HepG2 (cell line): ENCODE results near the gene APRT. TPM values are rescaled to one million over a fixed set of nuclear protein-coding genes. Genes with fewer than 3 reads are reported as not detected.

Source experiments
- ATM ChIP-seq: fragments of 450-650 bp; IDR thresholded peaks from 2 replicates; pipeline ENCODE4 v1.7.1; 2017; ENCODE audit warnings: mild to moderate bottlenecking, borderline replicate concordance
- BRD4 ChIP-seq: sonication (generic); formaldehyde crosslinking; IDR thresholded peaks from 2 replicates; pipeline ENCODE4 v1.4.0; 2020; ENCODE audit warnings: missing genetic modification reagents
- CREB1 ChIP-seq, 2 experiments: fragments of 450-650 bp in 1 of 2; IDR thresholded peaks; 2 replicates each; pipeline ENCODE4 v1.6.1; 2016 to 2017; ENCODE audit warnings: control low read depth in 1 of 2, mild to moderate bottlenecking in 1 of 2, missing compliant biosample characterization in 1 of 2, missing genetic modification characterization in 1 of 2
- ELF3 ChIP-seq: IDR thresholded peaks from 2 replicates; pipeline ENCODE4 v1.6.1; 2016; ENCODE audit warnings: missing genetic modification reagents, missing compliant biosample characterization
- FOXO1 ChIP-seq: sonication (generic); formaldehyde crosslinking; IDR thresholded peaks from 2 replicates; pipeline ENCODE4 v1.4.0; 2020; ENCODE audit warnings: missing genetic modification reagents
- GLMP ChIP-seq: sonication (generic); formaldehyde crosslinking; IDR thresholded peaks from 2 replicates; pipeline ENCODE4 v1.9.0; 2021; ENCODE audit warnings: missing genetic modification reagents, mild to moderate bottlenecking, borderline replicate concordance
- ISX ChIP-seq: sonication (generic); formaldehyde crosslinking; conservative IDR thresholded peaks from 2 replicates; pipeline ENCODE4 v1.5.0; 2020; ENCODE audit warnings: missing genetic modification reagents
- JUNB ChIP-seq: sonication (generic); formaldehyde crosslinking; IDR thresholded peaks from 2 replicates; pipeline ENCODE4 v1.8.0; 2022; ENCODE audit warnings: missing genetic modification reagents, mild to moderate bottlenecking, borderline replicate concordance
- REL ChIP-seq: sonication (generic); formaldehyde crosslinking; conservative IDR thresholded peaks from 2 replicates; pipeline ENCODE4 v1.8.0; 2022; ENCODE audit warnings: mild to moderate bottlenecking, missing genetic modification reagents, moderate library complexity
- SIX4 ChIP-seq: sonication (generic); formaldehyde crosslinking; IDR thresholded peaks from 2 replicates; pipeline ENCODE4 v1.4.0; 2020; ENCODE audit warnings: missing genetic modification reagents
- SMAD1 ChIP-seq: sonication (generic); formaldehyde crosslinking; IDR thresholded peaks from 2 replicates; pipeline ENCODE4 v1.4.0; 2020; ENCODE audit warnings: missing genetic modification reagents, low read depth, mild to moderate bottlenecking, borderline replicate concordance
- TEAD2 ChIP-seq: sonication (generic); formaldehyde crosslinking; IDR thresholded peaks from 2 replicates; pipeline ENCODE4 v1.9.0; 2021; ENCODE audit warnings: missing genetic modification reagents
- ZHX2 ChIP-seq, 2 experiments: sonication (generic) in 1 of 2; formaldehyde crosslinking in 1 of 2; IDR thresholded peaks; 2 replicates each; pipeline versions ENCODE4 v1.6.1 to v1.9.0; 2014 to 2022; ENCODE audit warnings: antibody characterized with exemption in 1 of 2, borderline replicate concordance in 1 of 2, inconsistent platforms in 1 of 2, low read depth in 1 of 2, missing genetic modification reagents in 1 of 2
- ZKSCAN1 ChIP-seq: fragments of 150-350 bp; IDR thresholded peaks from 2 replicates; pipeline ENCODE4 v1.6.1; 2014; ENCODE audit warnings: low read length
- ZNF225 ChIP-seq: sonication (generic); formaldehyde crosslinking; IDR thresholded peaks from 2 replicates; pipeline ENCODE4 v1.4.0; 2020; ENCODE audit warnings: mild to moderate bottlenecking, missing genetic modification reagents
- ZNF260 ChIP-seq: sonication (generic); formaldehyde crosslinking; IDR thresholded peaks from 2 replicates; pipeline ENCODE4 v1.4.0; 2020; ENCODE audit warnings: missing genetic modification reagents, low read depth, mild to moderate bottlenecking, borderline replicate concordance
- ZNF564 ChIP-seq: sonication (generic); formaldehyde crosslinking; IDR thresholded peaks from 2 replicates; pipeline ENCODE4 v1.8.1; 2023; ENCODE audit warnings: mild to moderate bottlenecking, missing genetic modification reagents
- ZNF841 ChIP-seq: sonication (generic); formaldehyde crosslinking; IDR thresholded peaks from 2 replicates; pipeline ENCODE4 v1.8.1; 2023; ENCODE audit warnings: missing genetic modification reagents, borderline replicate concordance
- polyA plus RNA-seq, 8 experiments: library from polyadenylated mRNA; depleted of rRNA in 3 of 8; stranded (reverse) in 7 of 8; unstranded in 1 of 8; fragments of >200 nt; fragmentation: Illumina TruSeq in 4 of 8; extraction: Trizol in 4 of 8; gene quantifications; 2 replicates each; pipeline versions ENCODE4 v1.2.1 to v1.2.3, GENCODE V29; 2011 to 2016; ENCODE audit warnings: low read depth in 4 of 8, missing spikeins in 1 of 8, mixed read lengths in 1 of 8; ENCODE audit not compliant: insufficient read depth in 1 of 8
- total RNA-seq, 5 experiments: library from RNA; depleted of rRNA; stranded (reverse); fragments of >200 nt; fragmentation: Illumina TruSeq; extraction: Trizol; gene quantifications; 2 replicates each; pipeline ENCODE4 v1.2.3, GENCODE V29; 2016; ENCODE audit warnings: low read depth in 1 of 5
- TF ChIP-seq, protein P1 (sequence below): sonication (generic); formaldehyde crosslinking; IDR thresholded peaks from 2 replicates; pipeline ENCODE4 v1.5.1; 2020; ENCODE audit warnings: mild to moderate bottlenecking, missing genetic modification reagents, moderate library complexity

The APRT gene
- total and polyA plus RNA-seq, 2 of the 13 experiments (the other 11 are each of a cell fraction or from before 2014, with no cell fraction given), result 155 to 242 TPM

DNA sequence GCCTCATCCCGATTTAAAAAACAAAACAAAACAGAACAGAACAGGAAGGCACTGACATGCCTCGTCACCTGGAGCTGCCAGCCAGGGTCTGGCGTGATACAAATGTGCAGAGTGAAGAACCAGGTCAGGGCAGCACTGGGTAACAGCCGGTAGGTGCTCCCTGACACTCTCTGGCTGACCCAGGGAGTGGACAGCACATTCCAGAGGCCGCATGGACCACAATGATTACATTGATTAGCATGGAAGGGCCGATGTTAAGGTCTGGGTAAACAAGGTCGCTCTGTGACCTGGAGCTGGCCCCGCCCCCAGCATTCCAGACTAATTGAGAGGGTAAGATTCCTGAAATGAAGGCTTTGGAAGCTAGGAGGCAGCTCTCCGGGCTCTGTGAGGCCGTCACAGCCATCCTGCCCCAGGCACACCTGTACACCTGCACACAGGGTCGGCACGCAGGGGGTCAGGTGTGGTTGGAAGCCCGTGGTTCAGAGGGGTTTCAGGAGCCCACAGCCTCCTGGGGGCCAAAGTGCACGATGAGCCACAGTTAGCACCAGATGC, 48.1 kb downstream of the APRT start (continued):
- TF ChIP-seq CREB1 (IDR thresholded peaks at IDR 0.05) (peak; percentile 53; the same call in 1 of the 2 replicates), CREB1 (CRISPR knock-in tag; IDR thresholded peaks at IDR 0.05) (no peak), ZNF260 (CRISPR knock-in tag) (no peak), SMAD1 (CRISPR knock-in tag) (no peak; the same call in 1 of the 2 replicates), JUNB (CRISPR knock-in tag) (no peak), FOXO1 (CRISPR knock-in tag) (peak; percentile 95), ZNF564 (CRISPR knock-in tag) (no peak; the same call in 1 of the 2 replicates), TEAD2 (CRISPR knock-in tag) (no peak), REL (CRISPR knock-in tag) (no peak), ZKSCAN1 (peak; percentile 89; the same call in 1 of the 2 replicates), SIX4 (0 out of 2 replicates have a peak, but pooled peaks have one; percentile 64), ZNF225 (CRISPR knock-in tag) (no peak), ISX (CRISPR knock-in tag) (no peak), ELF3 (CRISPR knock-in tag) (peak; percentile 83), ZNF841 (CRISPR knock-in tag) (no peak), GLMP (CRISPR knock-in tag) (no peak), ATM (no peak), ZHX2 (IDR thresholded peaks at IDR 0.05; ENCODE audit: low read depth) (no peak), ZHX2 (CRISPR knock-in tag; IDR thresholded peaks at IDR 0.05; ENCODE audit: borderline replicate concordance) (no peak), BRD4 (CRISPR knock-in tag) (no peak)
- TF ChIP-seq, protein P1, sequence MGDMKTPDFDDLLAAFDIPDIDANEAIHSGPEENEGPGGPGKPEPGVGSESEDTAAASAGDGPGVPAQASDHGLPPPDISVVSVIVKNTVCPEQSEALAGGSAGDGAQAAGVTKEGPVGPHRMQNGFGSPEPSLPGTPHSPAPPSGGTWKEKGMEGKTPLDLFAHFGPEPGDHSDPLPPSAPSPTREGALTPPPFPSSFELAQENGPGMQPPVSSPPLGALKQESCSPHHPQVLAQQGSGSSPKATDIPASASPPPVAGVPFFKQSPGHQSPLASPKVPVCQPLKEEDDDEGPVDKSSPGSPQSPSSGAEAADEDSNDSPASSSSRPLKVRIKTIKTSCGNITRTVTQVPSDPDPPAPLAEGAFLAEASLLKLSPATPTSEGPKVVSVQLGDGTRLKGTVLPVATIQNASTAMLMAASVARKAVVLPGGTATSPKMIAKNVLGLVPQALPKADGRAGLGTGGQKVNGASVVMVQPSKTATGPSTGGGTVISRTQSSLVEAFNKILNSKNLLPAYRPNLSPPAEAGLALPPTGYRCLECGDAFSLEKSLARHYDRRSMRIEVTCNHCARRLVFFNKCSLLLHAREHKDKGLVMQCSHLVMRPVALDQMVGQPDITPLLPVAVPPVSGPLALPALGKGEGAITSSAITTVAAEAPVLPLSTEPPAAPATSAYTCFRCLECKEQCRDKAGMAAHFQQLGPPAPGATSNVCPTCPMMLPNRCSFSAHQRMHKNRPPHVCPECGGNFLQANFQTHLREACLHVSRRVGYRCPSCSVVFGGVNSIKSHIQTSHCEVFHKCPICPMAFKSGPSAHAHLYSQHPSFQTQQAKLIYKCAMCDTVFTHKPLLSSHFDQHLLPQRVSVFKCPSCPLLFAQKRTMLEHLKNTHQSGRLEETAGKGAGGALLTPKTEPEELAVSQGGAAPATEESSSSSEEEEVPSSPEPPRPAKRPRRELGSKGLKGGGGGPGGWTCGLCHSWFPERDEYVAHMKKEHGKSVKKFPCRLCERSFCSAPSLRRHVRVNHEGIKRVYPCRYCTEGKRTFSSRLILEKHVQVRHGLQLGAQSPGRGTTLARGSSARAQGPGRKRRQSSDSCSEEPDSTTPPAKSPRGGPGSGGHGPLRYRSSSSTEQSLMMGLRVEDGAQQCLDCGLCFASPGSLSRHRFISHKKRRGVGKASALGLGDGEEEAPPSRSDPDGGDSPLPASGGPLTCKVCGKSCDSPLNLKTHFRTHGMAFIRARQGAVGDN (CRISPR knock-in tag), result peak; percentile 93
